Measurements from ENCODE around the gene CEMIP. TPM values are rescaled to one million over a fixed set of nuclear protein-coding genes. Genes with fewer than 3 reads are reported as not detected.

Gene CEMIP
- total and polyA plus RNA-seq, 2 of the 8 experiments (the other 6 are each of a cell fraction or from before 2014, with no cell fraction given): 0.11 to 0.60 TPM

DNA sequence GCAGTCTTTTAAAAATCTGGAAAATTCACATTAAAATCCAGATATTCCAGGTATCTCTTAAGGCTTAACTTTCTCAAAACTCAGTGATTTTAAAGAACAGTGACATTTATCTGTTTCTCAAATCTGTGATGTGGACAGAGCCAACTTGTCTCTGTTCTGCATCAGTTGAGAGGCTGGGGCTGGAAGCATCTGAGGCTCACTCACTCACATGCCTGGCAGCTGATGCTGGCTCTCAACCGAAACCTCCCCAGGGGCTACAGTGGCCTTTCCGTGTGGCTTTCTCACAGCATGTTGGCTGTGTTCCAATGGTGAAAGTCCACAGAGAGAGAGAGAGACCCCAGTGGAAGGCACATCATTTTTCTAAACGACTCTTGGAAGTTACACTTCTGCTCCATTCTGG is 53.5 kb downstream of the CEMIP start (continued):
- TF ChIP-seq KDM4A (IDR thresholded peaks at IDR 0.05; ENCODE audit: low read depth, low read length, severe bottlenecking): no peak
